ENCODE data around the gene COL8A1. TPM values are rescaled to one million over a fixed set of nuclear protein-coding genes. Genes with fewer than 3 reads are reported as not detected.

The COL8A1 gene
- total and polyA plus RNA-seq, 9 of the 15 experiments (the other 6 are each of a cell fraction or from before 2014, with no cell fraction given), result 0.07 TPM; not detected in 8

DNA sequence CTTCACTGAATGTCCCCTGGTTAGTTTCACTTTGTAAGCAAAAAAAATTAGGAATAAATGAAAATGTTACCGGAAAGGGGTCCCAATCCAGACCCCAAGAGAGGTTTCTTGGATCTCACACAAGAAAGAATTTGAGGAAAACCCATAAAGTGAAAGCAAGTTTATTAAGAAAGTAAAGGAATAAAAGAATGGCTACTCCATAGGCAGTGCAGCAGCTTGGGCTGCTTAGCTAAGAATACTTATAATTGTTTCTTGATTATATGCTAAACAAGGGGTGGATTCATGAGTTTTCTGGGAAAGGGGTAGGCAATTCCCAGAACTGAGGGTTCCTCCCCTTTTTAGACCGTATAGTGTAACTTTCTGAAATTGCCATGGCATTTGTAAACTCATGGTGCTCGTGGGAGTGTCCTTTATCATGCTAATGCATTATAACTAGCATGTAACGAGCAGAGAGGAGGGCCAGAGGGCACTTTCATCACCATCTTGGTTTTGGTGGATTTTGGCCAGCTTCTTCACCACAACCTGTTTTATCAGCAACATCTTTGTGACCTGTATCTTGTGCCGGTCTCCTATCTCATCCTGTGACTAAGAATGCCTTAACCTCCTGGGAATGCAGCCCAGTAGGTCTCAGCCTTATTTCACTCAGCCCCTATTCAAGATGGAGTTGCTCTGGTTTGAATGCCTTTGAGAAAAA, 138.3 kb downstream of the COL8A1 start (continued):
- TF ChIP-seq GABPB2 (CRISPR knock-in tag; conservative IDR thresholded peaks at IDR 0.05) (peak; percentile 91), TBL1XR1 (IDR thresholded peaks at IDR 0.05; ENCODE audit: low read length in 2 of 2) (no peak), DACH1 (IDR thresholded peaks at IDR 0.05; ENCODE audit: partially characterized antibody) (no peak), ERF (CRISPR knock-in tag; IDR thresholded peaks at IDR 0.05) (peak; percentile 99), SMARCC2 (IDR thresholded peaks at IDR 0.05; ENCODE audit: low read depth) (no peak; the same call in 1 of the 2 replicates), DIDO1 (tag; IDR thresholded peaks at IDR 0.05; ENCODE audit: low read depth) (peak; percentile 99), HSF4 (CRISPR knock-in tag; IDR thresholded peaks at IDR 0.05; ENCODE audit: borderline replicate concordance) (peak; percentile 99), RFX1 (IDR thresholded peaks at IDR 0.05) (peak; percentile 70), SLC30A9 (CRISPR knock-in tag; IDR thresholded peaks at IDR 0.05) (peak; percentile 92), JUNB (CRISPR knock-in tag; conservative IDR thresholded peaks at IDR 0.05) (peak; percentile 74)
- TF ChIP-seq, protein P1, sequence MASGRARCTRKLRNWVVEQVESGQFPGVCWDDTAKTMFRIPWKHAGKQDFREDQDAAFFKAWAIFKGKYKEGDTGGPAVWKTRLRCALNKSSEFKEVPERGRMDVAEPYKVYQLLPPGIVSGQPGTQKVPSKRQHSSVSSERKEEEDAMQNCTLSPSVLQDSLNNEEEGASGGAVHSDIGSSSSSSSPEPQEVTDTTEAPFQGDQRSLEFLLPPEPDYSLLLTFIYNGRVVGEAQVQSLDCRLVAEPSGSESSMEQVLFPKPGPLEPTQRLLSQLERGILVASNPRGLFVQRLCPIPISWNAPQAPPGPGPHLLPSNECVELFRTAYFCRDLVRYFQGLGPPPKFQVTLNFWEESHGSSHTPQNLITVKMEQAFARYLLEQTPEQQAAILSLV (tag; IDR thresholded peaks at IDR 0.05), result peak; percentile 99
- TF ChIP-seq, protein P2, sequence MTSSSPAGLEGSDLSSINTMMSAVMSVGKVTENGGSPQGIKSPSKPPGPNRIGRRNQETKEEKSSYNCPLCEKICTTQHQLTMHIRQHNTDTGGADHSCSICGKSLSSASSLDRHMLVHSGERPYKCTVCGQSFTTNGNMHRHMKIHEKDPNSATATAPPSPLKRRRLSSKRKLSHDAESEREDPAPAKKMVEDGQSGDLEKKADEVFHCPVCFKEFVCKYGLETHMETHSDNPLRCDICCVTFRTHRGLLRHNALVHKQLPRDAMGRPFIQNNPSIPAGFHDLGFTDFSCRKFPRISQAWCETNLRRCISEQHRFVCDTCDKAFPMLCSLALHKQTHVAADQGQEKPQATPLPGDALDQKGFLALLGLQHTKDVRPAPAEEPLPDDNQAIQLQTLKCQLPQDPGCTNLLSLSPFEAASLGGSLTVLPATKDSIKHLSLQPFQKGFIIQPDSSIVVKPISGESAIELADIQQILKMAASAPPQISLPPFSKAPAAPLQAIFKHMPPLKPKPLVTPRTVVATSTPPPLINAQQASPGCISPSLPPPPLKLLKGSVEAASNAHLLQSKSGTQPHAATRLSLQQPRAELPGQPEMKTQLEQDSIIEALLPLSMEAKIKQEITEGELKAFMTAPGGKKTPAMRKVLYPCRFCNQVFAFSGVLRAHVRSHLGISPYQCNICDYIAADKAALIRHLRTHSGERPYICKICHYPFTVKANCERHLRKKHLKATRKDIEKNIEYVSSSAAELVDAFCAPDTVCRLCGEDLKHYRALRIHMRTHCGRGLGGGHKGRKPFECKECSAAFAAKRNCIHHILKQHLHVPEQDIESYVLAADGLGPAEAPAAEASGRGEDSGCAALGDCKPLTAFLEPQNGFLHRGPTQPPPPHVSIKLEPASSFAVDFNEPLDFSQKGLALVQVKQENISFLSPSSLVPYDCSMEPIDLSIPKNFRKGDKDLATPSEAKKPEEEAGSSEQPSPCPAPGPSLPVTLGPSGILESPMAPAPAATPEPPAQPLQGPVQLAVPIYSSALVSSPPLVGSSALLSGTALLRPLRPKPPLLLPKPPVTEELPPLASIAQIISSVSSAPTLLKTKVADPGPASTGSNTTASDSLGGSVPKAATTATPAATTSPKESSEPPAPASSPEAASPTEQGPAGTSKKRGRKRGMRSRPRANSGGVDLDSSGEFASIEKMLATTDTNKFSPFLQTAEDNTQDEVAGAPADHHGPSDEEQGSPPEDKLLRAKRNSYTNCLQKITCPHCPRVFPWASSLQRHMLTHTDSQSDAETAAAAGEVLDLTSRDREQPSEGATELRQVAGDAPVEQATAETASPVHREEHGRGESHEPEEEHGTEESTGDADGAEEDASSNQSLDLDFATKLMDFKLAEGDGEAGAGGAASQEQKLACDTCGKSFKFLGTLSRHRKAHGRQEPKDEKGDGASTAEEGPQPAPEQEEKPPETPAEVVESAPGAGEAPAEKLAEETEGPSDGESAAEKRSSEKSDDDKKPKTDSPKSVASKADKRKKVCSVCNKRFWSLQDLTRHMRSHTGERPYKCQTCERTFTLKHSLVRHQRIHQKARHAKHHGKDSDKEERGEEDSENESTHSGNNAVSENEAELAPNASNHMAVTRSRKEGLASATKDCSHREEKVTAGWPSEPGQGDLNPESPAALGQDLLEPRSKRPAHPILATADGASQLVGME (CRISPR knock-in tag; IDR thresholded peaks at IDR 0.05), result peak; percentile 100
- TF ChIP-seq, protein P3, sequence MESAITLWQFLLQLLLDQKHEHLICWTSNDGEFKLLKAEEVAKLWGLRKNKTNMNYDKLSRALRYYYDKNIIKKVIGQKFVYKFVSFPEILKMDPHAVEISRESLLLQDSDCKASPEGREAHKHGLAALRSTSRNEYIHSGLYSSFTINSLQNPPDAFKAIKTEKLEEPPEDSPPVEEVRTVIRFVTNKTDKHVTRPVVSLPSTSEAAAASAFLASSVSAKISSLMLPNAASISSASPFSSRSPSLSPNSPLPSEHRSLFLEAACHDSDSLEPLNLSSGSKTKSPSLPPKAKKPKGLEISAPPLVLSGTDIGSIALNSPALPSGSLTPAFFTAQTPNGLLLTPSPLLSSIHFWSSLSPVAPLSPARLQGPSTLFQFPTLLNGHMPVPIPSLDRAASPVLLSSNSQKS (CRISPR knock-in tag; IDR thresholded peaks at IDR 0.05), result peak; percentile 97
- TF ChIP-seq, protein P4, sequence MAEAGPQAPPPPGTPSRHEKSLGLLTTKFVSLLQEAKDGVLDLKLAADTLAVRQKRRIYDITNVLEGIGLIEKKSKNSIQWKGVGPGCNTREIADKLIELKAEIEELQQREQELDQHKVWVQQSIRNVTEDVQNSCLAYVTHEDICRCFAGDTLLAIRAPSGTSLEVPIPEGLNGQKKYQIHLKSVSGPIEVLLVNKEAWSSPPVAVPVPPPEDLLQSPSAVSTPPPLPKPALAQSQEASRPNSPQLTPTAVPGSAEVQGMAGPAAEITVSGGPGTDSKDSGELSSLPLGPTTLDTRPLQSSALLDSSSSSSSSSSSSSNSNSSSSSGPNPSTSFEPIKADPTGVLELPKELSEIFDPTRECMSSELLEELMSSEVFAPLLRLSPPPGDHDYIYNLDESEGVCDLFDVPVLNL (CRISPR knock-in tag; IDR thresholded peaks at IDR 0.05; ENCODE audit: low read depth), result no peak
- TF ChIP-seq, protein P5, sequence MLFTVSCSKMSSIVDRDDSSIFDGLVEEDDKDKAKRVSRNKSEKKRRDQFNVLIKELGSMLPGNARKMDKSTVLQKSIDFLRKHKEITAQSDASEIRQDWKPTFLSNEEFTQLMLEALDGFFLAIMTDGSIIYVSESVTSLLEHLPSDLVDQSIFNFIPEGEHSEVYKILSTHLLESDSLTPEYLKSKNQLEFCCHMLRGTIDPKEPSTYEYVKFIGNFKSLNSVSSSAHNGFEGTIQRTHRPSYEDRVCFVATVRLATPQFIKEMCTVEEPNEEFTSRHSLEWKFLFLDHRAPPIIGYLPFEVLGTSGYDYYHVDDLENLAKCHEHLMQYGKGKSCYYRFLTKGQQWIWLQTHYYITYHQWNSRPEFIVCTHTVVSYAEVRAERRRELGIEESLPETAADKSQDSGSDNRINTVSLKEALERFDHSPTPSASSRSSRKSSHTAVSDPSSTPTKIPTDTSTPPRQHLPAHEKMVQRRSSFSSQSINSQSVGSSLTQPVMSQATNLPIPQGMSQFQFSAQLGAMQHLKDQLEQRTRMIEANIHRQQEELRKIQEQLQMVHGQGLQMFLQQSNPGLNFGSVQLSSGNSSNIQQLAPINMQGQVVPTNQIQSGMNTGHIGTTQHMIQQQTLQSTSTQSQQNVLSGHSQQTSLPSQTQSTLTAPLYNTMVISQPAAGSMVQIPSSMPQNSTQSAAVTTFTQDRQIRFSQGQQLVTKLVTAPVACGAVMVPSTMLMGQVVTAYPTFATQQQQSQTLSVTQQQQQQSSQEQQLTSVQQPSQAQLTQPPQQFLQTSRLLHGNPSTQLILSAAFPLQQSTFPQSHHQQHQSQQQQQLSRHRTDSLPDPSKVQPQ (CRISPR knock-in tag; IDR thresholded peaks at IDR 0.05; ENCODE audit: borderline replicate concordance), result peak; percentile 92
